ENCODE results near the gene CISTR. TPM values are rescaled to one million over a fixed set of nuclear protein-coding genes. Genes with fewer than 3 reads are reported as not detected.
"Not testable (repeated sequence)": the region's sequence is repeated elsewhere in the genome, so short reads cannot be mapped to it uniquely, and the experiment has no call there.

The CISTR gene
- total RNA-seq, 4 donors from 2014 or later: not detected

DNA sequence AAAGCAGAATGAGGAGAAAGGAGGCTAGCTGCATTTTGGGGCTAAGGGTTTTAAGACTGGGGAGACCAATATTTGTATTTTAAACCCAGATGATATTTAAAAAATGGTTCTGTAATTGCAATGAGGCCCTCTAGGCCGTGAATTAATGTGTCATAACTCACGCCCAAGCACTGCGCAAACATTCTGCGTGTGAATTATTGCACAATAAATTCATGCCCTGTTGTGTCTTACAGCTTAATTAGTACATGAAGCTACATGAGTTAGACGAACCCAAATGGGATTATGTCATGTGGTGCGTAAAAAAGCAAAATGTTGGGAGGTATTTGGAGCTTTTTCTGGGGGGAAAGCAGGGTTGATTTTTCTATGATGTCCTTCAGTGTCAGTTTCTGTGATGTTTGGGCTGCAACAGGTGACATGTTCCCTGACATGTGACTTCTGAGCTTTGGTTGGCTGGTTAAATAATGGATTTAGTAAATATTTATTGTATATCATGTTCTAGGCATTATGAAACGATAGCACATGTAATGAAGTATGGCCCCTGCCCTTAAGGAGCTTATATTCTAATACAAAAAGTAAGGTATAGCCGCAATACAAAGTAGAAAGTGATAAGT is 30.4 kb upstream of the CISTR start:
- no peak overlapping the region for H3K27ac ChIP-seq (replicated peaks in 1 of 4)
- WGBS: 91% methylated on average over 8 of the region's 8 CpGs
- H3K27me3 ChIP-seq: peaks cover 0 to 63% (median 1%) of the 10 kb centered on the region in 4 donors
- intact Hi-C loops (cut with DNase I): no loop called here
- H3K36me3 ChIP-seq: no peaks in the 10 kb centered on the region
- TF ChIP-seq POLR2AphosphoS5 (IDR thresholded peaks at IDR 0.05) (no peak), POLR2A (IDR thresholded peaks at IDR 0.05; ENCODE audit: low read depth) (no peak), EP300 (IDR thresholded peaks at IDR 0.05) (no peak)
- TF ChIP-seq, protein P1, sequence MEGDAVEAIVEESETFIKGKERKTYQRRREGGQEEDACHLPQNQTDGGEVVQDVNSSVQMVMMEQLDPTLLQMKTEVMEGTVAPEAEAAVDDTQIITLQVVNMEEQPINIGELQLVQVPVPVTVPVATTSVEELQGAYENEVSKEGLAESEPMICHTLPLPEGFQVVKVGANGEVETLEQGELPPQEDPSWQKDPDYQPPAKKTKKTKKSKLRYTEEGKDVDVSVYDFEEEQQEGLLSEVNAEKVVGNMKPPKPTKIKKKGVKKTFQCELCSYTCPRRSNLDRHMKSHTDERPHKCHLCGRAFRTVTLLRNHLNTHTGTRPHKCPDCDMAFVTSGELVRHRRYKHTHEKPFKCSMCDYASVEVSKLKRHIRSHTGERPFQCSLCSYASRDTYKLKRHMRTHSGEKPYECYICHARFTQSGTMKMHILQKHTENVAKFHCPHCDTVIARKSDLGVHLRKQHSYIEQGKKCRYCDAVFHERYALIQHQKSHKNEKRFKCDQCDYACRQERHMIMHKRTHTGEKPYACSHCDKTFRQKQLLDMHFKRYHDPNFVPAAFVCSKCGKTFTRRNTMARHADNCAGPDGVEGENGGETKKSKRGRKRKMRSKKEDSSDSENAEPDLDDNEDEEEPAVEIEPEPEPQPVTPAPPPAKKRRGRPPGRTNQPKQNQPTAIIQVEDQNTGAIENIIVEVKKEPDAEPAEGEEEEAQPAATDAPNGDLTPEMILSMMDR (IDR thresholded peaks at IDR 0.05): no peak
- no peak for DNase-seq (ENCODE audit: extremely low spot score)
- H3K4me1 ChIP-seq: no peaks in the 10 kb centered on the region
- H3K4me3 ChIP-seq: no peak overlapping the region
- no peaks in the 10 kb centered on the region for H3K9me3 ChIP-seq

DNA sequence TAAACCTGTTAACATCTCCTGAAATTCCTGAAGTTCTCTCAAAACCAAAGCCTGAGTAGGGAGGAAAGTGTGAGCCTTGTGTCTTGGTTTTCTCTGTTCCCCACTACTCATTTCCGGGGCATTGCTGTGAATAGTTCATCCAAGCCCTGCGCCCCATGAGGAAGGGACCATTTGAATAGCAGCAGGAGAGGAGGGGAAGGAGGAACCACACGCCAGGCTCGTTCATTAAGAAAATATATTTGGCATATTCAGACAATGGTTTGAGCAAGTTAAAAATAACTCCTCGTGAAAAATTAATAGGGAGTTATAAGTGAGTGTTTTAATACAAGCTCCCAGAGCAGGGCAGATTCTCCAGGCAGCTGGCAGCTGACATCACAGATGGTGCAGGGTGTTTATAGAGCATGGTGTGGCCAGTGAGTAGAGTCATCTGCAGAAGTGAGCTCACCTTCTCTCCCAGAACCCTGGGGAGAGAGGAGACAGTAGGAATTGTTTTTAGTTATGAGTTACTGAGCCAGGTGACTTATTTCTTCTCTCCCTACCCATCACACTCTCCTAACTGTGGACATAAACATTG is 29.5 kb upstream of the CISTR start:
- 26% methylated on average over 5 of the region's 5 CpGs for WGBS
- no peak for DNase-seq (ENCODE audit: extremely low spot score)
- H3K27me3 ChIP-seq: peaks cover 0 to 62% (median under 1%) of the 10 kb centered on the region in 4 donors
- no peak for TF ChIP-seq POLR2AphosphoS5 (IDR thresholded peaks at IDR 0.05)
- TF ChIP-seq EP300 (IDR thresholded peaks at IDR 0.05): no peak
- TF ChIP-seq, protein P1 (IDR thresholded peaks at IDR 0.05): no peak
- no peak for TF ChIP-seq POLR2A (IDR thresholded peaks at IDR 0.05; ENCODE audit: low read depth)
- no peak overlapping the region for H3K27ac ChIP-seq (replicated peaks in 1 of 4)
- H3K4me3 ChIP-seq: no peak overlapping the region
- H3K9me3 ChIP-seq: no peaks in the 10 kb centered on the region
- intact Hi-C loops (cut with DNase I): no loop called here
- H3K36me3 ChIP-seq: no peaks in the 10 kb centered on the region
- H3K4me1 ChIP-seq: peaks cover 0 to 3% (median 0%) of the 10 kb centered on the region in 4 donors

- H3K4me3 ChIP-seq: no peak overlapping the region
- TF ChIP-seq, protein P1 (IDR thresholded peaks at IDR 0.05): no peak
- TF ChIP-seq EP300 (IDR thresholded peaks at IDR 0.05) (no peak), POLR2AphosphoS5 (IDR thresholded peaks at IDR 0.05) (no peak), POLR2A (IDR thresholded peaks at IDR 0.05; ENCODE audit: low read depth) (no peak)
- intact Hi-C loops (cut with DNase I): no loop called here
- no peak for DNase-seq (ENCODE audit: extremely low spot score)
- peaks cover 0 to 57% (median 0%) of the 10 kb centered on the region in 4 donors for H3K27me3 ChIP-seq
- peaks cover 0 to 7% (median 0%) of the 10 kb centered on the region in 4 donors for H3K4me1 ChIP-seq
- no peaks in the 10 kb centered on the region for H3K9me3 ChIP-seq
- 91% methylated on average over 3 of the region's 3 CpGs for WGBS
- no peaks in the 10 kb centered on the region for H3K36me3 ChIP-seq
- H3K27ac ChIP-seq (replicated peaks in 1 of 4): no peak overlapping the region
Measured at GRCh38 chr12:53780323-53780722, 28.5 kb upstream of the CISTR start.

GRCh38 chr12:53779679-53780078 is 27.9 kb upstream of the CISTR start:
- intact Hi-C loops (cut with DNase I); H3K4me1 ChIP-seq; H3K4me3 ChIP-seq; H3K36me3 ChIP-seq; H3K27ac ChIP-seq (replicated peaks in 1 of 4); DNase-seq (ENCODE audit: extremely low spot score); H3K9me3 ChIP-seq: not testable (repeated sequence)
- WGBS: 87% methylated on average over 7 of the region's 7 CpGs
- peaks cover 0 to 52% (median 0%) of the 10 kb centered on the region in 4 donors for H3K27me3 ChIP-seq

DNA sequence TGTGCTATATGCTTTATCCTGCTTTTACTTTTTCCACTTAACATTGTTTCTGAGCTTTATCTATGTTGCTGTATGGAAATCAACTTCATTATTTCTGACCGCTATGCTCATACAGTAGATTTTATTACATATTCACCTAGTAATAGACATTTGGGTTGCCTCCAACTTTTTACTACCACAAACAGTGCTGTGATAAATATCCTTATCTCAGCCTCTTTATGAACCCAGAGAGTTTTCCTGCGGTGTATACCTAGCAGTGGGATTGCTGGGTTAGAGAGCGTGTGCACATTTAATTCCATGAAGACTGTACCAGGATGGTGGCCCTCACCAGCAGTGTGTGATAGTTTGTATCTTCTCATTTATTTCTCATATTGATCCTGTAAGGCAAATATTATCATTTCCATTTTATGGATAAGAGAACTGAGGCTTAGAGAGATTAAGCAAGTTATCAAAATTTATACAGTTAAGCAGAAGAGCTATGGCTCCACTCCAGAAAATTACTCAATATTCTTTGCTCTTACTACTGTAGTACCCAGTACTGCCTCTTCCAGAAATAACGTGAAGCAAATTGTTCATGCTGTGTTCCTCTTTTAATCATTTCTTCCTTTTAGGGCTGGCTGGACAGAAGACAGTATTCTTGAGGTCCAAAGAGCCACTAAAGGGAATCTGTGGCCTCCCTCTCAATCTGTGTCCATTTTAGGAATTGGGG is 26.3 kb upstream of the CISTR start:
- 86% methylated on average over 4 of the region's 4 CpGs for WGBS
- Histone ChIP-seq H3K27ac (replicated peaks in 1 of 4) (no peak overlapping the region), H3K4me1 (peaks cover 0 to 7% (median 0%) of the 10 kb centered on the region in 4 donors), H3K36me3 (no peaks in the 10 kb centered on the region), H3K4me3 (no peak overlapping the region), H3K27me3 (peaks cover 0 to 40% (median 0%) of the 10 kb centered on the region in 4 donors), H3K9me3 (no peaks in the 10 kb centered on the region)
- intact Hi-C loops (cut with DNase I): no loop called here
- no peak for DNase-seq (ENCODE audit: extremely low spot score)
- TF ChIP-seq EP300 (IDR thresholded peaks at IDR 0.05): no peak
- TF ChIP-seq POLR2A (IDR thresholded peaks at IDR 0.05; ENCODE audit: low read depth): no peak
- TF ChIP-seq, protein P1 (IDR thresholded peaks at IDR 0.05): no peak
- no peak for TF ChIP-seq POLR2AphosphoS5 (IDR thresholded peaks at IDR 0.05)
